Parathyroid adenoma (tissue), 2 donors: ENCODE results near the gene LRRC4C.

Source experiments
- H2AFZ ChIP-seq: fragments of 300-600 bp; sonication (generic); one replicate; pipeline ENCODE4 v1.7.0; 2017; ENCODE audit warnings: antibody characterized with exemption, mild to moderate bottlenecking
- H3K27ac ChIP-seq: fragments of 300-600 bp; sonication (generic); one replicate; pipeline ENCODE4 v1.7.0; 2017
- H3K27me3 ChIP-seq: fragments of 300-600 bp; sonication (generic); one replicate; pipeline ENCODE4 v1.7.0; 2017; ENCODE audit warnings: low read length; ENCODE audit not compliant: control insufficient read depth, insufficient read depth
- H3K36me3 ChIP-seq: fragments of 300-600 bp; sonication (generic); one replicate; pipeline ENCODE4 v1.7.0; 2017; ENCODE audit warnings: low read length; ENCODE audit not compliant: control insufficient read depth, insufficient read depth
- H3K4me1 ChIP-seq: fragments of 300-600 bp; sonication (generic); one replicate; pipeline ENCODE4 v1.7.0; 2017; ENCODE audit warnings: control low read depth
- H3K4me2 ChIP-seq: fragments of 300-600 bp; sonication (generic); one replicate; pipeline ENCODE4 v1.7.0; 2017; ENCODE audit warnings: low read length
- H3K4me3 ChIP-seq: fragments of 300-600 bp; sonication (generic); one replicate; pipeline ENCODE4 v1.7.0; 2017; ENCODE audit warnings: low read depth, low read length
- H3K79me2 ChIP-seq: fragments of 300-600 bp; sonication (generic); one replicate; pipeline ENCODE4 v1.7.0; 2017; ENCODE audit warnings: control low read depth
- H3K9ac ChIP-seq: fragments of 300-600 bp; sonication (generic); one replicate; pipeline ENCODE4 v1.7.0; 2017; ENCODE audit warnings: mild to moderate bottlenecking
- H3K9me3 ChIP-seq: fragments of 300-600 bp; sonication (generic); one replicate; pipeline ENCODE4 v1.7.0; 2017; ENCODE audit warnings: low read length; ENCODE audit not compliant: control insufficient read depth
- TF ChIP-seq, protein P1 (sequence below): fragments of 300-600 bp; sonication (generic); IDR thresholded peaks from one replicate; pipeline ENCODE4 v1.7.0; 2017; ENCODE audit warnings: antibody characterized with exemption, mild to moderate bottlenecking
- donor health status: primary hyperparathyroidism.

The LRRC4C gene

DNA sequence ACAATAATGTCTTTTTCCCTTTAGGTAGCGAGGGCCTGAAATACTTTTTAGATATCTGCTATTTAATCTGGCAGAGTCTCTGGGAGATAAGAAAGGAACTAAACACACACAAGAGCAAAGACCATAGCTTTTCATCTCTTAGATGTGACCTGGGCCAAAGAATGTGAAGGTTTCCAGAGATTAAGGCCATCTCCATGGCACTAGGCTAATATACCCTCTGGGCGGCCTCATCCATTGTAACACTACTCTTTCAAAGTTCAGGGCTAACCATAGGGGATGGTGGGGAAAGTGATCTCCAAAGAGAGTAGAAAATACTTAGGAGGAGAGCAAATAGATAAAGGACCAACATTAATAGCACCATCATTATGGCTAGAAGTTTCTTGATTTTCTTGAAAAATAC is 326.4 kb downstream of the LRRC4C start:
- Histone ChIP-seq H3K4me3 (no peak overlapping the region), H3K9me3 (no peaks in the 10 kb centered on the region), H3K4me1 (no peaks in the 10 kb centered on the region), H3K36me3 (no peaks in the 10 kb centered on the region), H3K9ac (no peak overlapping the region), H3K27ac (no peak overlapping the region), H2AFZ (no peak overlapping the region), H3K4me2 (no peak overlapping the region), H3K79me2 (no peaks in the 10 kb centered on the region), H3K27me3 (no peaks in the 10 kb centered on the region)
- TF ChIP-seq, protein P1, sequence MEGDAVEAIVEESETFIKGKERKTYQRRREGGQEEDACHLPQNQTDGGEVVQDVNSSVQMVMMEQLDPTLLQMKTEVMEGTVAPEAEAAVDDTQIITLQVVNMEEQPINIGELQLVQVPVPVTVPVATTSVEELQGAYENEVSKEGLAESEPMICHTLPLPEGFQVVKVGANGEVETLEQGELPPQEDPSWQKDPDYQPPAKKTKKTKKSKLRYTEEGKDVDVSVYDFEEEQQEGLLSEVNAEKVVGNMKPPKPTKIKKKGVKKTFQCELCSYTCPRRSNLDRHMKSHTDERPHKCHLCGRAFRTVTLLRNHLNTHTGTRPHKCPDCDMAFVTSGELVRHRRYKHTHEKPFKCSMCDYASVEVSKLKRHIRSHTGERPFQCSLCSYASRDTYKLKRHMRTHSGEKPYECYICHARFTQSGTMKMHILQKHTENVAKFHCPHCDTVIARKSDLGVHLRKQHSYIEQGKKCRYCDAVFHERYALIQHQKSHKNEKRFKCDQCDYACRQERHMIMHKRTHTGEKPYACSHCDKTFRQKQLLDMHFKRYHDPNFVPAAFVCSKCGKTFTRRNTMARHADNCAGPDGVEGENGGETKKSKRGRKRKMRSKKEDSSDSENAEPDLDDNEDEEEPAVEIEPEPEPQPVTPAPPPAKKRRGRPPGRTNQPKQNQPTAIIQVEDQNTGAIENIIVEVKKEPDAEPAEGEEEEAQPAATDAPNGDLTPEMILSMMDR = no peak

DNA sequence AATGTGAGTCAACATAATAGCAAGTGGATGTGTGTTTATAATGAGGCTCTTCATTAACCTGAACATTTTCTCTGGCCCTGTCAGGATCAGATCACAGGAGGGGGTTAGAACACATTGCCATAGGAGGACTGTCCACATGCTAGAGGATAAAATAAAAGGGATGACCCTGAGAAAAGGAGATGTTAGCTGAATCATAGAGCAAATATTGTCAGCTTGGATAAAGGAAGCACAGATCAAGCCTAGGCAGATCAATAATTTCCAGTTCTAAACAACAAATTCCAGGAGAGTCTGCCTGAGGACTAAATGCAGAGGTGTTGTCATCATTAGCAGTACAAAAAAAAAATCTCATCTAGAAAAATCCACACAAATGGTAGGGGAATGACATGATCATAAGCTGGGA is 337.9 kb downstream of the LRRC4C start:
- TF ChIP-seq, protein P1 = no peak
- no peak overlapping the region for H3K27ac ChIP-seq
- H3K9ac ChIP-seq = no peak overlapping the region

DNA sequence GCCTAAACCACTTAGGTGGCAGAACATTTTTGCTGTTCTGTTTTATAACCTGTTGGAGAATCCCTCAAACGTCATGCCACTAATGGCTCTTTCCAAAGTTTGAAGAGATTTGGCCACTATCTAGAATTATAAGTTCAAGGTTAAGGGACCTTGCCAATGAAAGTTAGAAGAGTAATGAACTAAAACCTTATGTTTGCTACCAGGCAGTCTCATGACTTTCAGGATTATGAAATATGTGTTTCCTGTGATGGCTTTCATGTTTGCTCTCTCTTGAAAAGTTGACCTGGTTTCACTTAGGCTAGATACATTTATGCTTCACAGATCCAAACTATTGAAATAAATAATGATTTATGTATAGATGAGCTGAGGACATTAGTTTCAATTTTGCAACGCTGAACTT is 340.0 kb downstream of the LRRC4C start:
- Histone ChIP-seq H3K9me3 (no peaks in the 10 kb centered on the region), H3K4me3 (no peak overlapping the region), H3K79me2 (no peaks in the 10 kb centered on the region), H3K4me1 (no peaks in the 10 kb centered on the region), H3K27me3 (no peaks in the 10 kb centered on the region), H3K9ac (no peak overlapping the region), H3K4me2 (no peak overlapping the region), H3K27ac (no peak overlapping the region), H2AFZ (no peak overlapping the region), H3K36me3 (no peaks in the 10 kb centered on the region)
- TF ChIP-seq, protein P1 = no peak

More for the DNA sequence above, 337.9 kb downstream of the LRRC4C start:
- Histone ChIP-seq H3K4me1 (no peaks in the 10 kb centered on the region), H3K36me3 (no peaks in the 10 kb centered on the region), H2AFZ (no peak overlapping the region), H3K27me3 (no peaks in the 10 kb centered on the region), H3K9me3 (no peaks in the 10 kb centered on the region), H3K79me2 (no peaks in the 10 kb centered on the region), H3K4me2 (no peak overlapping the region), H3K4me3 (no peak overlapping the region)

GRCh38 chr11:41118521-41118920 is 340.9 kb downstream of the LRRC4C start:
- H3K36me3 ChIP-seq = no peaks in the 10 kb centered on the region
- H3K27me3 ChIP-seq = no peaks in the 10 kb centered on the region
- no peaks in the 10 kb centered on the region for H3K79me2 ChIP-seq
- H2AFZ ChIP-seq = no peak overlapping the region
- H3K4me1 ChIP-seq = no peaks in the 10 kb centered on the region
- TF ChIP-seq, protein P1 = no peak
- H3K27ac ChIP-seq = no peak overlapping the region
- no peak overlapping the region for H3K4me3 ChIP-seq
- H3K9ac ChIP-seq = no peak overlapping the region
- H3K9me3 ChIP-seq = no peaks in the 10 kb centered on the region
- no peak overlapping the region for H3K4me2 ChIP-seq

GRCh38 chr11:41116970-41117369 is 342.5 kb downstream of the LRRC4C start:
- Histone ChIP-seq H3K4me2 (no peak overlapping the region), H3K4me1 (no peaks in the 10 kb centered on the region), H3K4me3 (no peak overlapping the region), H2AFZ (no peak overlapping the region), H3K36me3 (no peaks in the 10 kb centered on the region), H3K9ac (no peak overlapping the region), H3K27me3 (no peaks in the 10 kb centered on the region), H3K9me3 (no peaks in the 10 kb centered on the region), H3K27ac (no peak overlapping the region), H3K79me2 (no peaks in the 10 kb centered on the region)
- TF ChIP-seq, protein P1 = no peak
